GDM1 (cell line): ENCODE measurements around the gene ESF1.

Experiments used
- DNase-seq: peaks from one replicate; lab custom pipeline; 2025; lab: John Stamatoyannopoulos, UW

Gene ESF1

DNA sequence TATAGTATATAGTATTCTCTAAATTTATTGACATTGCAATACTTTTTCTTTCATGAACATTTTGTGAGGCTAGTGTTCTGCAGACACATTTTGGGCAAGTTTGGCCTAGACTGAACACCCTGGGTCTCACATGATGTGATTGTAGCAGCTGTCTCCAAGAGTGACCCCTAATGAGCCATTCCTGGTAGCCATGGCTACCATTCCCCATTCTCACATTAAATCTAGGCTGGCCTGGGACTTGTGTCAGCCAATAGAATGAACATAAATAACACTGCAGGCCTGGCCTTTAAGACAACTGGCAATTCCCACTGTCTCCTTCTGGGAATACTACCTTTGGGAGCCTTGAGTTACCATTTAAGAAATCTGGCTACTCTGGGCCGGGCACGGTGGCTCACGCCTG, 108.0 kb downstream of the ESF1 start:
- DNase-seq = no peak

DNA sequence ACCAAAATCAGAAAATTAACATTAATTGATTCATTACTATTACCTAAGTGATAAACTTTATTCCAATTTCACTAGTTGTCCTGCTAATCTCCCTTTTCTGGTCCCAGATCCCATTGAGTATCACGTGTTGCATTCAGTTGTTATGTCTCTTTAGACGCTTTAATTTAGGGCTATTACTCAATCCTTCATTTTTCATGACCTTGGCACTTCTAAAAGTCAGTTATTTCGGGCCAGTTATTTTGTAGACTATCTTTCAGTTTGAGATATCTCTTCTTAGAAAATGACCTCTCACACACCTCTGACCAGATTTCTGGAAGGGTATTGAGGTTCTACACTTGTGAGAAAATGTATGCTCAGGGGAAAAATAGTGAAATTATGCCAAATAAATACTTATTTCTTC, 112.0 kb downstream of the ESF1 start:
- no peak for DNase-seq

DNA sequence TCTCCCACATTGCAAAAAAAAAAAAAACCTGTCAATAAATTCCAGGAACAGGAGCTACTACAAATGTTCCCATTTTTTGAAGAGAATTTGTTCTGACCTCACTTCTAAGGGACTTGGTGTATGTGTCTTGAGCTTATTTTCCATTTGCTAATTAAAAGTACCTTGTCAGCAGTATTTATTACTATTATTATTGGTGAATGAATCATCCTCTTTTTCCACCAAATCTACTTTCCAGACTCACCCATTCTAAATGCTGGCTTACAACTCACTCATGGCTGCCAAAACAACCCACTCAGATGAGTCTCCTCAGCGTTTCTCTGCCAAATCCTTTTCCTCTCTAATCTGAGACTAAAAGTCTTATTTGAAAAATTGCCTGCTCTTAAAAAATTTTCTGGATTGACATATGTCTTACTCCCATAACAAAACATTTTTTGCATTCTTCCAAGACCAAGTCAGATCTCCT, 112.8 kb downstream of the ESF1 start:
- DNase-seq = no peak

DNA sequence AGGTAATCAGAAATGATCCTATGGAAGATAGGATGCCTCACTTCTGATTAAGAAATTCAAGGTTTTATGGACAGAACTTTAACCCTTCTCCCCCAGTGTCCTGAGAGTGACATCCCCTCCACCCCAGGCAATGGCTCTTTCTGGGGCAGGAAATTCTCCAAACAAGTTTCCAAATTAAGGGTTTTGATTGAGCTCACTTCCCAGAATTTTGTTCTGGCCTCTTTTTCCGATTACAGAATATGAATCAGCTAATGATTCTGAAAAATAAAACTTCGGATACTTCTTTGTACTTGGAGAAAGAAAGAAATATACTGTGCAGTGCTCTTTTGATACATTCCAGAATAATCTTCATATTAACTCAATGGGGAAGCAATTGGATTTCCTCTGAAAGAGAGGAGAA, 113.2 kb downstream of the ESF1 start:
- DNase-seq = no peak

DNA sequence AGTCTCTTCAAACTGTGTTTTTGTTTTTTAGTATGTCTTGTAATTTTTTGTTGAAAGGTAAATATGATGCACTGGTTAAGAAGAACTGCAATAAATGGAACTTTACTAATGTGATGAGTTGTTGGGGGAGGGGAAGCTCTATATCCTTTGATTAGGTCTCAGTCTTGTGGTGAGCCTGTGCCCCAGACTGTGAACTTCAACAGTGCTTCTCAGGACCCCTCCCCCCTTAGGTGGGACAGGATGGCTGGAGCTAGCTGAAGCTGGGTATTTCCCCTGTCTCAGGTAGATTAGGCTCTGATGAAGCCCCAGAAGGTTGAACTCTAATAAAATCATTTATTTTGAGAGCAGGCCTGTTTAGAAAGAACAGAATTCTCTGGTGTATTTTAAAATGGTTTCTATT, 114.6 kb downstream of the ESF1 start:
- no peak for DNase-seq

DNA sequence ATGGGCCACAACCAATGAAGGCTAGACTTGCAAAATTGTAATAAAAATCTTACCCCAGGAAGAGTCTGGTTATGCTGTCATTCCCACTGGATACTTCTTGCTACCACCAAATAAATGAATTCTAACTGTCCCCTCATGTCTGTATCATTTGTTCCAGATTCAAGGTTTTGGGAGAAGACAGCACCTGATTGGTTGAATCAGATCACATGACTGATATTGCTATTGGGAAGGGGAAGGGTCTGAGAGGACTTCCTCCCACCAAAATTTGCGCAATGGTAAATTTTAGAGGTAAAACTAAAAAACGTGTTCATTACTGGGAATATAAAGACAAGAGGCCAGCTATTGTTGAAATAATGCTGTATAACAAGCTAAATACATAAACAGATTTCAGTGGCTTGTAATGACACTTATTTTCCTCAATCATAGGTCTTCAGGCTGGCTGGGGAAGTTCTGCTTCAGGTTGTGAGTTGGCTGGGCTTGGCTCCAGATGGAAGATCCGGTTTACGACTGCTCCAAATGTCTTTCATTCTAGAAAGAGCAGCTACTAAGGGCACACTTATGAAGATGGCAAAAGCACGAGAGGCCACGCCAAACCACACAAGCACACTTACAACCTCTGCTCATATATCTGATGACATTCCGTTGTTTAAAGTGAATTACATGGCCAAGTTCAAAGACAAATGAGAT, 118.9 kb downstream of the ESF1 start:
- DNase-seq = no peak
